D341Med (cell line): ENCODE data around the gene NOP58.
"Not testable (repeated sequence)": the region's sequence is repeated elsewhere in the genome, so short reads cannot be mapped to it uniquely, and the experiment has no call there.

Source experiments
- DNase-seq: peaks from one replicate; pipeline ENCODE4 v3.0.0; 2012; ENCODE audit warnings: low spot score

Gene NOP58

GRCh38 chr2:202306034-202306433 is 40.5 kb downstream of the NOP58 start:
- no peak for DNase-seq

GRCh38 chr2:202307690-202308089 is 42.1 kb downstream of the NOP58 start:
- peak; percentile 34 for DNase-seq

GRCh38 chr2:202311823-202312388 is 46.3 kb downstream of the NOP58 start:
- DNase-seq, result no peak

GRCh38 chr2:202314116-202314515 is 48.6 kb downstream of the NOP58 start:
- no peak for DNase-seq

- DNase-seq, result peak; percentile 55
Measured at GRCh38 chr2:202317080-202317857, 51.7 kb downstream of the NOP58 start.

GRCh38 chr2:202320362-202320761 is 54.8 kb downstream of the NOP58 start:
- not testable (repeated sequence) for DNase-seq

- DNase-seq, result no peak
Measured at GRCh38 chr2:202322435-202322834, 56.9 kb downstream of the NOP58 start.

GRCh38 chr2:202327858-202328257 is 62.3 kb downstream of the NOP58 start:
- no peak for DNase-seq

GRCh38 chr2:202335791-202336467 is 70.4 kb downstream of the NOP58 start:
- DNase-seq, result no peak

GRCh38 chr2:202337151-202337550 is 71.6 kb downstream of the NOP58 start:
- DNase-seq, result no peak

- peak; percentile 71 for DNase-seq
Measured at GRCh38 chr2:202337706-202338346, 72.3 kb downstream of the NOP58 start.

- DNase-seq, result peak; percentile 40
Measured at GRCh38 chr2:202339071-202339870, 73.7 kb downstream of the NOP58 start.

GRCh38 chr2:202344178-202344577 is 78.6 kb downstream of the NOP58 start:
- no peak for DNase-seq

GRCh38 chr2:202346180-202346579 is 80.6 kb downstream of the NOP58 start:
- DNase-seq, result no peak
